ENCODE data around the gene CDH1.

- TF ChIP-seq POLR2A (IDR thresholded peaks at IDR 0.05; ENCODE audit: low read length): no peak
- no peak for TF ChIP-seq GATA1 (IDR thresholded peaks at IDR 0.05; ENCODE audit: low read depth, low read length)
Observed at GRCh38 chr16:68851601-68852000, 114.5 kb downstream of the CDH1 start.

Measured in erythroblast (primary cell).